ENCODE data around the gene SLCO2B1. TPM values are rescaled to one million over a fixed set of nuclear protein-coding genes. Genes with fewer than 3 reads are reported as not detected.

The SLCO2B1 gene
- total and polyA plus RNA-seq, 2 of the 8 experiments (the other 6 are each of a cell fraction or from before 2014, with no cell fraction given), result 0.03 TPM; not detected in 1

- TF ChIP-seq SRF (IDR thresholded peaks at IDR 0.05; ENCODE audit: low read depth, low read length), result no peak
- TF ChIP-seq TCF12 (IDR thresholded peaks at IDR 0.05; ENCODE audit: low read depth, low read length), result no peak
- TF ChIP-seq EZH2 (IDR thresholded peaks at IDR 0.05; ENCODE audit: low read depth, low read length, severe bottlenecking), result peak; percentile 72
- no peak for TF ChIP-seq CHD2 (IDR thresholded peaks at IDR 0.05; ENCODE audit: low read length)
- no peak for TF ChIP-seq CEBPB (IDR thresholded peaks at IDR 0.05; ENCODE audit: low read depth, low read length)
Measured at GRCh38 chr11:75241906-75242644, 91.2 kb downstream of the SLCO2B1 start (continued).

Measured in H1 (cell line).